Measurements from ENCODE around the gene CAMK2B. TPM values are rescaled to one million over a fixed set of nuclear protein-coding genes. Genes with fewer than 3 reads are reported as not detected.
A peak's percentile ranks its signal among the peaks of the same experiment; 100 is the strongest.

The CAMK2B gene
- total and polyA plus RNA-seq, 2 of the 13 experiments (the other 11 are each of a cell fraction or from before 2014, with no cell fraction given): 0.27 to 0.48 TPM

DNA sequence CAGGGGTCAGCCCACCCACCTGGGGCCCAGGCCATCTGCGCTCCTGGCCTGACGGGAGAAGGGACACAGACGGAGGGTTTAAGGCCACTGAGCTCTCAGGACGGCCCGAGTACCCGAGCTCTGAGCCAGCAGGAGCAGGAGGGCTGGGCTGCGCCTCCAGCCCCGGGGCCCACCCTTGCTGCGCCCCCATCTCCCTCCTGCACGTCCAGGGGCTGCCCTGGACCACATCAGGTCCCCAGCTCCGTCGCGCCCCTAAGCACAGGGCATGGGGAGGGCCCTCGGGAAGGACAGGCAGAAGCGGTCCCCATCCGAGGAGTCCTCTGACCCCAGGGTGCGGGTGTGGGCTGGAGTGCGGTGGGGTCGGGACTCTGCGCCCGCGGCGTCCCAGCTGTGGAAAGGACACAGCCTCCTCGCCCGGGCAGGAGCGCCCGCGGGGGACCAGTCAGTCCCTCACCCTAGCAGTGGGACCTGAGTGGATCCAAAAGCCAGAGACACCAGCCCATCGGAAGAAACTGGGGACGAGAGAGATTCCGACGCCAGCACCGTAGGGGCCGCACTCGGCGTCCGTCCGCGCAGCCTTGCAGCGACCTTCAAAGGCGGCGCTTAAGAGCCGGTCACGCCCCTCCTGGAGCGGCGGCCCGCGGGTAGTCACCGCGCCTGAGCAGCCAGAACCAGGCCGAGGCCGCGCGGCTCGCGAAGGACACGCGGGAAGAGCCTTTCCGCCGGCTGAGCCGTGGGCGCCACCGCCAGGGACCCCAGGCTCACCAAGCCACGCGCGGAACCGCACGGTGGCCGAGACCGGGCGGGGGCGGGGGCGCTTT is 15.9 kb downstream of the CAMK2B start (continued):
- TF ChIP-seq DRAP1 (CRISPR knock-in tag; IDR thresholded peaks at IDR 0.05) (no peak), RORA (CRISPR knock-in tag; IDR thresholded peaks at IDR 0.05) (no peak), EEA1 (CRISPR knock-in tag; IDR thresholded peaks at IDR 0.05; ENCODE audit: borderline replicate concordance) (no peak), ATF7-NPFF (CRISPR knock-in tag; IDR thresholded peaks at IDR 0.05; ENCODE audit: low read depth) (0 out of 2 replicates have a peak, but pooled peaks have one; percentile 32), ZNF660 (CRISPR knock-in tag; IDR thresholded peaks at IDR 0.05; ENCODE audit: borderline replicate concordance, low read depth) (no peak), THAP7 (CRISPR knock-in tag; IDR thresholded peaks at IDR 0.05) (peak; percentile 96), ISL2 (CRISPR knock-in tag; IDR thresholded peaks at IDR 0.05) (no peak), ZNF501 (CRISPR knock-in tag; IDR thresholded peaks at IDR 0.05) (peak; percentile 18; the same call in 1 of the 2 replicates), ZNF879 (CRISPR knock-in tag; IDR thresholded peaks at IDR 0.05) (no peak), CBX1 (IDR thresholded peaks at IDR 0.05; ENCODE audit: low read depth) (no peak), MEIS2 (CRISPR knock-in tag; IDR thresholded peaks at IDR 0.05) (no peak), HNRNPLL (IDR thresholded peaks at IDR 0.05; ENCODE audit: low read depth, low read length, poor library complexity, severe bottlenecking) (peak; percentile 100), FOXC1 (CRISPR knock-in tag; IDR thresholded peaks at IDR 0.05; ENCODE audit: borderline replicate concordance) (0 out of 2 replicates have a peak, but pooled peaks have one; percentile 19), PRDM10 (CRISPR knock-in tag; IDR thresholded peaks at IDR 0.05; ENCODE audit: low read depth) (no peak), JUN (CRISPR knock-in tag; IDR thresholded peaks at IDR 0.05) (no peak)
- TF ChIP-seq, protein P1, sequence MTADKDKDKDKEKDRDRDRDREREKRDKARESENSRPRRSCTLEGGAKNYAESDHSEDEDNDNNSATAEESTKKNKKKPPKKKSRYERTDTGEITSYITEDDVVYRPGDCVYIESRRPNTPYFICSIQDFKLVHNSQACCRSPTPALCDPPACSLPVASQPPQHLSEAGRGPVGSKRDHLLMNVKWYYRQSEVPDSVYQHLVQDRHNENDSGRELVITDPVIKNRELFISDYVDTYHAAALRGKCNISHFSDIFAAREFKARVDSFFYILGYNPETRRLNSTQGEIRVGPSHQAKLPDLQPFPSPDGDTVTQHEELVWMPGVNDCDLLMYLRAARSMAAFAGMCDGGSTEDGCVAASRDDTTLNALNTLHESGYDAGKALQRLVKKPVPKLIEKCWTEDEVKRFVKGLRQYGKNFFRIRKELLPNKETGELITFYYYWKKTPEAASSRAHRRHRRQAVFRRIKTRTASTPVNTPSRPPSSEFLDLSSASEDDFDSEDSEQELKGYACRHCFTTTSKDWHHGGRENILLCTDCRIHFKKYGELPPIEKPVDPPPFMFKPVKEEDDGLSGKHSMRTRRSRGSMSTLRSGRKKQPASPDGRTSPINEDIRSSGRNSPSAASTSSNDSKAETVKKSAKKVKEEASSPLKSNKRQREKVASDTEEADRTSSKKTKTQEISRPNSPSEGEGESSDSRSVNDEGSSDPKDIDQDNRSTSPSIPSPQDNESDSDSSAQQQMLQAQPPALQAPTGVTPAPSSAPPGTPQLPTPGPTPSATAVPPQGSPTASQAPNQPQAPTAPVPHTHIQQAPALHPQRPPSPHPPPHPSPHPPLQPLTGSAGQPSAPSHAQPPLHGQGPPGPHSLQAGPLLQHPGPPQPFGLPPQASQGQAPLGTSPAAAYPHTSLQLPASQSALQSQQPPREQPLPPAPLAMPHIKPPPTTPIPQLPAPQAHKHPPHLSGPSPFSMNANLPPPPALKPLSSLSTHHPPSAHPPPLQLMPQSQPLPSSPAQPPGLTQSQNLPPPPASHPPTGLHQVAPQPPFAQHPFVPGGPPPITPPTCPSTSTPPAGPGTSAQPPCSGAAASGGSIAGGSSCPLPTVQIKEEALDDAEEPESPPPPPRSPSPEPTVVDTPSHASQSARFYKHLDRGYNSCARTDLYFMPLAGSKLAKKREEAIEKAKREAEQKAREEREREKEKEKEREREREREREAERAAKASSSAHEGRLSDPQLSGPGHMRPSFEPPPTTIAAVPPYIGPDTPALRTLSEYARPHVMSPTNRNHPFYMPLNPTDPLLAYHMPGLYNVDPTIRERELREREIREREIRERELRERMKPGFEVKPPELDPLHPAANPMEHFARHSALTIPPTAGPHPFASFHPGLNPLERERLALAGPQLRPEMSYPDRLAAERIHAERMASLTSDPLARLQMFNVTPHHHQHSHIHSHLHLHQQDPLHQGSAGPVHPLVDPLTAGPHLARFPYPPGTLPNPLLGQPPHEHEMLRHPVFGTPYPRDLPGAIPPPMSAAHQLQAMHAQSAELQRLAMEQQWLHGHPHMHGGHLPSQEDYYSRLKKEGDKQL (CRISPR knock-in tag; IDR thresholded peaks at IDR 0.05; ENCODE audit: low read depth): no peak
- TF ChIP-seq, protein P2, sequence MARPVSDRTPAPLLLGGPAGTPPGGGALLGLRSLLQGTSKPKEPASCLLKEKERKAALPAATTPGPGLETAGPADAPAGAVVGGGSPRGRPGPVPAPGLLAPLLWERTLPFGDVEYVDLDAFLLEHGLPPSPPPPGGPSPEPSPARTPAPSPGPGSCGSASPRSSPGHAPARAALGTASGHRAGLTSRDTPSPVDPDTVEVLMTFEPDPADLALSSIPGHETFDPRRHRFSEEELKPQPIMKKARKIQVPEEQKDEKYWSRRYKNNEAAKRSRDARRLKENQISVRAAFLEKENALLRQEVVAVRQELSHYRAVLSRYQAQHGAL (CRISPR knock-in tag; IDR thresholded peaks at IDR 0.05; ENCODE audit: not compliant biosample characterization): no peak
